K562 (cell line): Measurements from ENCODE around the gene NEK2. TPM values are rescaled to one million over a fixed set of nuclear protein-coding genes. Genes with fewer than 3 reads are reported as not detected.
A peak's percentile ranks its signal among the peaks of the same experiment; 100 is the strongest.

Experiments
- C11orf30 ChIP-seq: fragments of 450-650 bp; IDR thresholded peaks from 2 replicates; pipeline ENCODE4 v1.6.1; 2016; ENCODE audit warnings: low read depth, mild to moderate bottlenecking
- CBX5 ChIP-seq: IDR thresholded peaks from 2 replicates; pipeline ENCODE4 v1.6.1; 2014; ENCODE audit warnings: low read depth, borderline replicate concordance
- HDAC3 ChIP-seq: fragments of 450-650 bp; IDR thresholded peaks from 2 replicates; pipeline ENCODE4 v1.6.1; 2018; ENCODE audit warnings: borderline replicate concordance, mild to moderate bottlenecking, moderate library complexity; ENCODE audit not compliant: partially characterized antibody
- MYNN ChIP-seq, 2 experiments: sonication (generic); formaldehyde crosslinking in 1 of 2; IDR thresholded peaks; 2 replicates each; pipeline versions ENCODE4 v1.5.0 to v1.6.1; 2016 to 2020; ENCODE audit warnings: antibody characterized with exemption in 1 of 2, missing genetic modification reagents in 1 of 2
- PML ChIP-seq: IDR thresholded peaks from 2 replicates; pipeline ENCODE4 v1.6.1; 2012; ENCODE audit warnings: low read length, inconsistent platforms
- PURB ChIP-seq: sonication (generic); formaldehyde crosslinking; IDR thresholded peaks from 2 replicates; pipeline ENCODE4 v1.9.0; 2021; ENCODE audit warnings: low read depth, mild to moderate bottlenecking, missing genetic modification reagents
- RBM15 ChIP-seq: fragments of 200-400 bp; formaldehyde crosslinking; IDR thresholded peaks from 2 replicates; pipeline ENCODE4 v1.6.1; 2018; ENCODE audit warnings: mild to moderate bottlenecking, low read length, moderate library complexity; ENCODE audit not compliant: insufficient read depth
- SPI1 ChIP-seq: IDR thresholded peaks from 2 replicates; pipeline ENCODE4 v1.6.1; 2011; ENCODE audit warnings: low read depth, low read length, control low read depth, borderline replicate concordance
- TAL1 ChIP-seq: fragments of 450-650 bp; IDR thresholded peaks from 2 replicates; pipeline ENCODE4 v1.6.1; 2016; ENCODE audit warnings: mild to moderate bottlenecking
- TEAD1 ChIP-seq, 2 experiments: fragments of 450-650 bp in 1 of 2; sonication (generic) in 1 of 2; formaldehyde crosslinking; IDR thresholded peaks; 2 replicates each; pipeline versions ENCODE4 v1.4.0 to v1.8.0; 2020 to 2022; ENCODE audit warnings: mild to moderate bottlenecking in 2 of 2, missing genetic modification reagents in 1 of 2
- ZNF436 ChIP-seq: fragments of 250-450, 450-650 bp; sonication (Bioruptor Pico); formaldehyde crosslinking; IDR thresholded peaks from 2 replicates; pipeline ENCODE4 v1.7.0; 2020; ENCODE audit warnings: mild to moderate bottlenecking
- ZNF764 ChIP-seq: fragments of 250-450 bp; sonication (Bioruptor Pico); IDR thresholded peaks from 2 replicates; pipeline ENCODE4 v1.4.0; 2020; ENCODE audit warnings: low read depth, mild to moderate bottlenecking, moderate library complexity
- polyA plus RNA-seq, 8 experiments: library from polyadenylated mRNA; depleted of rRNA in 4 of 8; stranded (reverse) in 5 of 8; unstranded in 3 of 8; fragments of >200 nt; fragmentation: Nextera tagmentation in 2 of 8; fragmentation: Illumina TruSeq in 1 of 8; extraction: Ambion mirVana in 2 of 8; extraction: Trizol in 1 of 8; gene quantifications; 2 replicates each; pipeline versions ENCODE4 v1.2.1 to v1.2.3, GENCODE V29; 2011 to 2014; ENCODE audit warnings: inconsistent platforms in 1 of 8, missing spikeins in 1 of 8
- total RNA-seq, 7 experiments: library from RNA; depleted of rRNA in 6 of 7; stranded (reverse); fragments of >200 nt in 6 of 7; fragmentation: Illumina TruSeq in 2 of 7; extraction: Trizol in 2 of 7; gene quantifications; 2 replicates each; pipeline versions ENCODE4 v1.2.1 to v1.2.3, GENCODE V29; 2011 to 2021; ENCODE audit warnings: low replicate concordance in 1 of 7
- TF ChIP-seq, protein P1 (sequence below): sonication (generic); formaldehyde crosslinking; IDR thresholded peaks from 2 replicates; pipeline ENCODE4 v1.8.0; 2022; ENCODE audit warnings: missing genetic modification reagents, mild to moderate bottlenecking, moderate library complexity, borderline replicate concordance
- TF ChIP-seq, protein P2 (sequence below): fragments of 250-450 bp; sonication (Bioruptor Pico); IDR thresholded peaks from 2 replicates; pipeline ENCODE4 v1.8.0; 2022; ENCODE audit warnings: inconsistent platforms
- TF ChIP-seq, protein P3 (sequence below): sonication (generic); formaldehyde crosslinking; IDR thresholded peaks from 2 replicates; pipeline ENCODE4 v1.8.1; 2023; ENCODE audit warnings: mild to moderate bottlenecking, missing genetic modification reagents, moderate library complexity
- TF ChIP-seq, protein P4 (sequence below): sonication (generic); formaldehyde crosslinking; IDR thresholded peaks from 2 replicates; pipeline ENCODE4 v1.9.0; 2022; ENCODE audit warnings: mild to moderate bottlenecking, missing genetic modification reagents
- TF ChIP-seq, protein P5 (sequence below): sonication (generic); formaldehyde crosslinking; IDR thresholded peaks from 2 replicates; pipeline ENCODE4 v1.8.1; 2022; ENCODE audit warnings: missing genetic modification reagents
- TF ChIP-seq, protein P6 (sequence below): fragments of 250-450 bp; sonication (Bioruptor Pico); IDR thresholded peaks from 2 replicates; pipeline ENCODE4 v1.8.0; 2022; ENCODE audit warnings: moderate library complexity, mild to moderate bottlenecking, inconsistent platforms

The NEK2 gene
- total and polyA plus RNA-seq, 9 of the 15 experiments (the other 6 are each of a cell fraction or from before 2014, with no cell fraction given), result 30.0 to 74.7 (median 66.4) TPM

DNA sequence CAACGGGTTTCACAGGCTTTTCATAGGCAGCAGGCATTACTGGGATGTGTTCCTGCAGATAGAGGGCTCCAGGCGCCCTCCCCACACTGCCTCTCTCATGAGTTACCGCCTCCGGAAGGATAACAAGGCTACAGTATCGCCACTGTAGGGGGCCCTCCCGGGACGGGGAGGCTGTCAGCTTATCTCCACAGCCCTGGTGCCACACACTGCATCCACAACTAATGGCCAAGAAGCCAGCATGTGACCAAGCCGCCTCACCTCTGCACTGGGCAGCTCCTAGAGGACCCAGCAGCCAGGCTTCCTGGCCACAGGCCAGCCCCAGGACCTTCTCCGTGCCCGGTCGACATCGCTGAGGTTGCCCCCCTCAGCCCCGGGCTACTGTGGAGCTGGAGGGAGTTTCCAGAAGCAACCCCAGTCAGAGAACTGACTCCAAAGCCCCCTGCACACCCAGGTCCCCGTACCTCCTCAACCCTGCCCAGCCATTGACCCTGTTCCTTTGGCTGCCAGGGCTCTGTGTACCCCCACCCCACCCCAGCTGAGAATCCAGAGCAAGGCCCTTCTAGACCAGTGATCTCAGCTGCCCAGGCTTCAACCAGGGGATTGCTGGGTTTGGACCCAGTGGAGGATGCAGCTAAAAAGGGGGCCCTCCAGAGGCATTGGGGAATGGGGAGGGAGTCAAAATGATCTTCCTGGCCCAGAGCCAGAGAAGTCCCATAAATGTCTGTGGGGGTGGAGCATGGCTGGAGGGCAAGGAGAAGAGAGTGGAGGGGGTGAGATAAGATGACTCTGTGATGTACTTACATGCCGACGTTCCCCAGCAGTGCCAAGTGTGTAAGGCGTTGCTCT, 45.0 kb downstream of the NEK2 start (continued):
- no peak for TF ChIP-seq ZNF764
- TF ChIP-seq, protein P1, sequence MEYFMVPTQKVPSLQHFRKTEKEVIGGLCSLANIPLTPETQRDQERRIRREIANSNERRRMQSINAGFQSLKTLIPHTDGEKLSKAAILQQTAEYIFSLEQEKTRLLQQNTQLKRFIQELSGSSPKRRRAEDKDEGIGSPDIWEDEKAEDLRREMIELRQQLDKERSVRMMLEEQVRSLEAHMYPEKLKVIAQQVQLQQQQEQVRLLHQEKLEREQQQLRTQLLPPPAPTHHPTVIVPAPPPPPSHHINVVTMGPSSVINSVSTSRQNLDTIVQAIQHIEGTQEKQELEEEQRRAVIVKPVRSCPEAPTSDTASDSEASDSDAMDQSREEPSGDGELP, result peak; percentile 90
- TF ChIP-seq, protein P2, sequence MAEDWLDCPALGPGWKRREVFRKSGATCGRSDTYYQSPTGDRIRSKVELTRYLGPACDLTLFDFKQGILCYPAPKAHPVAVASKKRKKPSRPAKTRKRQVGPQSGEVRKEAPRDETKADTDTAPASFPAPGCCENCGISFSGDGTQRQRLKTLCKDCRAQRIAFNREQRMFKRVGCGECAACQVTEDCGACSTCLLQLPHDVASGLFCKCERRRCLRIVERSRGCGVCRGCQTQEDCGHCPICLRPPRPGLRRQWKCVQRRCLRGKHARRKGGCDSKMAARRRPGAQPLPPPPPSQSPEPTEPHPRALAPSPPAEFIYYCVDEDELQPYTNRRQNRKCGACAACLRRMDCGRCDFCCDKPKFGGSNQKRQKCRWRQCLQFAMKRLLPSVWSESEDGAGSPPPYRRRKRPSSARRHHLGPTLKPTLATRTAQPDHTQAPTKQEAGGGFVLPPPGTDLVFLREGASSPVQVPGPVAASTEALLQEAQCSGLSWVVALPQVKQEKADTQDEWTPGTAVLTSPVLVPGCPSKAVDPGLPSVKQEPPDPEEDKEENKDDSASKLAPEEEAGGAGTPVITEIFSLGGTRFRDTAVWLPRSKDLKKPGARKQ (CRISPR knock-in tag), result no peak
- TF ChIP-seq, protein P3, sequence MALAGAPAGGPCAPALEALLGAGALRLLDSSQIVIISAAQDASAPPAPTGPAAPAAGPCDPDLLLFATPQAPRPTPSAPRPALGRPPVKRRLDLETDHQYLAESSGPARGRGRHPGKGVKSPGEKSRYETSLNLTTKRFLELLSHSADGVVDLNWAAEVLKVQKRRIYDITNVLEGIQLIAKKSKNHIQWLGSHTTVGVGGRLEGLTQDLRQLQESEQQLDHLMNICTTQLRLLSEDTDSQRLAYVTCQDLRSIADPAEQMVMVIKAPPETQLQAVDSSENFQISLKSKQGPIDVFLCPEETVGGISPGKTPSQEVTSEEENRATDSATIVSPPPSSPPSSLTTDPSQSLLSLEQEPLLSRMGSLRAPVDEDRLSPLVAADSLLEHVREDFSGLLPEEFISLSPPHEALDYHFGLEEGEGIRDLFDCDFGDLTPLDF, result peak; percentile 34; the same call in 1 of the 2 replicates
- TF ChIP-seq C11orf30, result no peak
- no peak for TF ChIP-seq PURB (CRISPR knock-in tag)
- TF ChIP-seq, protein P4, sequence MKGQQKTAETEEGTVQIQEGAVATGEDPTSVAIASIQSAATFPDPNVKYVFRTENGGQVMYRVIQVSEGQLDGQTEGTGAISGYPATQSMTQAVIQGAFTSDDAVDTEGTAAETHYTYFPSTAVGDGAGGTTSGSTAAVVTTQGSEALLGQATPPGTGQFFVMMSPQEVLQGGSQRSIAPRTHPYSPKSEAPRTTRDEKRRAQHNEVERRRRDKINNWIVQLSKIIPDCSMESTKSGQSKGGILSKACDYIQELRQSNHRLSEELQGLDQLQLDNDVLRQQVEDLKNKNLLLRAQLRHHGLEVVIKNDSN (CRISPR knock-in tag), result peak; percentile 94
- no peak for TF ChIP-seq RBM15
- peak; percentile 81 for TF ChIP-seq TAL1
- peak; percentile 98 for TF ChIP-seq MYNN (IDR thresholded peaks at IDR 0.05)
- no peak for TF ChIP-seq MYNN (CRISPR knock-in tag; IDR thresholded peaks at IDR 0.05)
- TF ChIP-seq TEAD1 (CRISPR knock-in tag; IDR thresholded peaks at IDR 0.05), result peak in 1 of 2 experiments; percentile 58; a peak in 2 of 4 replicates
- peak; percentile 58; the same call in 1 of the 2 replicates for TF ChIP-seq CBX5
- no peak for TF ChIP-seq HDAC3
- no peak for TF ChIP-seq ZNF436 (CRISPR knock-in tag)
- peak; percentile 71; the same call in 1 of the 2 replicates for TF ChIP-seq PML
- no peak for TF ChIP-seq SPI1
- TF ChIP-seq, protein P5, sequence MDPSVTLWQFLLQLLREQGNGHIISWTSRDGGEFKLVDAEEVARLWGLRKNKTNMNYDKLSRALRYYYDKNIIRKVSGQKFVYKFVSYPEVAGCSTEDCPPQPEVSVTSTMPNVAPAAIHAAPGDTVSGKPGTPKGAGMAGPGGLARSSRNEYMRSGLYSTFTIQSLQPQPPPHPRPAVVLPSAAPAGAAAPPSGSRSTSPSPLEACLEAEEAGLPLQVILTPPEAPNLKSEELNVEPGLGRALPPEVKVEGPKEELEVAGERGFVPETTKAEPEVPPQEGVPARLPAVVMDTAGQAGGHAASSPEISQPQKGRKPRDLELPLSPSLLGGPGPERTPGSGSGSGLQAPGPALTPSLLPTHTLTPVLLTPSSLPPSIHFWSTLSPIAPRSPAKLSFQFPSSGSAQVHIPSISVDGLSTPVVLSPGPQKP (CRISPR knock-in tag), result no peak
- TF ChIP-seq, protein P6, sequence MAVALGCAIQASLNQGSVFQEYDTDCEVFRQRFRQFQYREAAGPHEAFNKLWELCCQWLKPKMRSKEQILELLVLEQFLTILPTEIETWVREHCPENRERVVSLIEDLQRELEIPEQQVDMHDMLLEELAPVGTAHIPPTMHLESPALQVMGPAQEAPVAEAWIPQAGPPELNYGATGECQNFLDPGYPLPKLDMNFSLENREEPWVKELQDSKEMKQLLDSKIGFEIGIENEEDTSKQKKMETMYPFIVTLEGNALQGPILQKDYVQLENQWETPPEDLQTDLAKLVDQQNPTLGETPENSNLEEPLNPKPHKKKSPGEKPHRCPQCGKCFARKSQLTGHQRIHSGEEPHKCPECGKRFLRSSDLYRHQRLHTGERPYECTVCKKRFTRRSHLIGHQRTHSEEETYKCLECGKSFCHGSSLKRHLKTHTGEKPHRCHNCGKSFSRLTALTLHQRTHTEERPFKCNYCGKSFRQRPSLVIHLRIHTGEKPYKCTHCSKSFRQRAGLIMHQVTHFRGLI, result no peak
